GM18909 (cell line): ENCODE results near the gene WWOX.

ENCODE experiments used
- ATAC-seq: cut with Tn5 transposase; IDR thresholded peaks from one replicate; pipeline ENCODE4 v1.9.1; 2021; ENCODE audit warnings: mild to moderate bottlenecking; ENCODE audit not compliant: unreplicated experiment, poor library complexity

Gene WWOX

GRCh38 chr16:79076047-79076767, 976.8 kb downstream of the WWOX start:
- ATAC-seq, result no peak

DNA sequence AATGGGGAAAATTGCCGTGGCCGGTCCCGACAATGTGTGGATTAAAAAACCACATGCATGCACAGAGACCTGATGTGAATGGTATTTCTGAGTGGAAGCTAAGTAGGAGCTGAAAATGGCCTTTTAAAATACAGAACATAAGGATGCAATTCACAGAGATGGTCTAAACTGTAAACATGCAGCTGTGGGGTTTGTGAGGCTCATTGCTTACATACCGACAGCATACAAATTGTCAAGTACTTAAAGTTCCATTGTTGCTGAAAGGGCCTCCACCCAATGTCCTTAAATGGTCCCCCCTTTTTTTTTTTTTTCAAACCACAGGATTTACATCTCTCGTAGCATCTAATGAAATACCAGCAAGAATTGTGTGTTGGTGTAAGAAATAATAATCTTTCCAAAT, 977.9 kb downstream of the WWOX start:
- no peak for ATAC-seq

DNA sequence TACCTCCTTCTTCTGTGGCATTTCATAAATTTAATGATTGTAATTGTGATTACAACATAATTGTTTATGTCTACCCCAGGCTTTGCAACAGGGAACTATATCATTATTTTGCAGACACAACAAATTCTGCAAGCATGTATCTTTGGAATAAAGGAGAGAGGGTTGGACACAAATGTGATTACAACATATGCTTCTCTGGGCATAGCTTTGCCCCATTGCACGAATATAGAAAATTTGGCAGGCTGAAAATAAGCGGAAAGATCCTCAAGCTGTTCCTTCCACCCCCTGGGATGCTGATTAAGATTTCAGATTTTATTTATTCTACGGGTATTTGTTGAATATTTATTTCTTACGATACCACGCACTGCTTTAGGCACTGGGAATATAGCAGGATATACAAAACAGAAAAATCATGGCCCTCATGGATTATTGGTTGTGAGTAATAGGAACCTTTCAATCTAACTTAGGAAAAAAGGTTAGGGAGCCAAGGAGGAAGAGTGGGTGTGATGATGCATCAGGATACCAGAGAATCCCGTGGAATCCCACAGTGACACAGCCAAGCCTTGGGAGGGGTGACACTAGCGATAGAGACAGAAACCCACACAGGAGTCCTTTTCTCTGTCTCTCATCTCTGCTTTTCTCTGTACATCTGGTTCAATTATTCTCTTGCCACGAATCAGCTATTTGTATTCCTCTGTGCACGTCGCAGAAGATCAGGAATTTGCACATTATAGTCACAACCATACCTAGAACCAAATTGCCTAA, 980.4 kb downstream of the WWOX start:
- no peak for ATAC-seq

DNA sequence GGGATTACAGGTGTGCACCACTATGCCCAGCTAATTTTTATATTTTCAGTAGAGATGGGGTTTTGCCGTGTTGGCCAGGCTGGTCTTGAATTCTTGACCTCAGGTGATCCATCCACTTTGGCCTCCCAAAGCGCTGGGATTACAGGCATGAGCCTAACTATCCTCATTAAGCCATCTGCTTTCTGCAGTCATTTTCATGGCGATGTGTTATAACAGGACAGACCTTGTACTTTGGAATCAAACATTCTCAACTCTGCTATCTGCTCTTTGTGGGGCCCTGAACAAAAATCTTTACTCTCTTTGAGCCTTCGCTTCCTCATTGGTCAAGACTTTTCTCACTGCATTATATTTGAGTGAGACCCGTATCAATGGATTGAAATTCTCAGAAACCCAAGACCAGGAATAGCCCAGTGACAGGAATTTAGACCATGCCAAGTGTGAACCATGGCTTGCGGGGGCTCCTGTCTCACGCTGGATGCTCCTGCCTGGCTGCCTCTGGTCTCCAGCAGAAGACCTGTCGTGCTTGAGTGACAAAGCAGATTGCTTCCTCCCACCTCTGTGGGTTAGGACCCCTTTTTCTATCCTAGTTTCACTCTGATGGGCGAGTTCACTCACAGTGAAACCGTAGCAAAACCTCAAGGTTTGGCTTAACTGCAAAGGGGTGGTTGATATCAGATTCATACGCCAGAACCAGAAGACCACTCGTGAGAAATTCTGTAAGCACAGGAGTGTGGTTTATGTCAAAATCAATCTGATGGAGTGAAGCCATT, 982.0 kb downstream of the WWOX start:
- ATAC-seq, result no peak

DNA sequence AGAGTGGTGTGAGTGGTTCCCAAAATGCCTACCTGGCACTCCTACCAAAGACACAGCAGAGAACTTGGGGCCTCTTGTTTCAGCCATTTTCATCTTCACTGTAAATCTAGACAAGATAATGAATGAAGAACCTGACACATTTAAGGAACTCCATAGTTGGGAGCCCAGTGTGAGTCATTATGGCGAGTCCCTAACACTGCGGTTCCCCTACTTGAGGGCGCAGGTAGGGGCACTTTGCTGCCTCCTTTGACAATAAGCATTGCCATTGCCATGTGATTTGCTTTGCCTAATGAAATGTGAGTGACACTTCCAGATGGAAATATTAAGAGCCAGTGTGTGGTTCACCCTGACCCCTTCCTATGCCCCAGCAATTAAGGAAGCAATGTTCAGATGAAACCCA, 983.5 kb downstream of the WWOX start:
- no peak for ATAC-seq

DNA sequence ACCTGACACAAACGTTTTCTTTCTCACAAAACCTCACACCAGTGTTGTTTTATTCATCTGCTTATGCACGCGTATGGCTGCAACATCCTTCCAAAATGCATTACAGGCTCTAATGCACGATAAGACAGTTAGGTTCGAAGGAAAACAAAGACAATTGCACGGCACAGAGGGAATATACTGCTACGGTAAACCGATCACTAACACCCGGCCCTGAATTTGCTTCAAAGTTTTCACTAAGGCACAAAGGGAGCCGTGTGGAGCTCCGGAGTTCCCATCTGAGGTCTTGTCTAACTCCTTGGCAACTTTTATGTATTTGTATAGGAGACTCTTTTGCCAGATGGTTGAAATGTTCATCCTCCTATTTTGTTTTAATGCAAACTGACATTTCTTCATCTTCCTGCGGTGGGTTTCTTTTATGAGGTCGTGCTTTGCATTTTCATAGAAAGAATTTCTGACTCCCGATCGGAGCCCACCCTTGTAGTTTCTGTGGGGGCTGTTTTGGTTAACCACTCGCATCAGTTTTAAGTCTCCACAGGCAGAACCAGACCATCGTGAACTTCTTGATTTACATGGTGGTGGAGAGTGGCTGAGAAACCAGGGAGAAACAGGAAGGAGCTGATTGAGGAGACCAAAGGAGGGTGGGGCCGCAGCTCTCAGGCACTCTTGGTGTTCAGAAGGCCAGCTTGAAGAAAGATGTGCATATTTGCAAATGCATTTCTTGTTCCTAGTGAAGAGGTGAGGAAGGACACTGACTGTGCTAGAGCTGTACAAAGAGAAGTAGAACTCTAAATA, 984.2 kb downstream of the WWOX start:
- no peak for ATAC-seq

GRCh38 chr16:79088971-79089370, 989.5 kb downstream of the WWOX start:
- no peak for ATAC-seq

DNA sequence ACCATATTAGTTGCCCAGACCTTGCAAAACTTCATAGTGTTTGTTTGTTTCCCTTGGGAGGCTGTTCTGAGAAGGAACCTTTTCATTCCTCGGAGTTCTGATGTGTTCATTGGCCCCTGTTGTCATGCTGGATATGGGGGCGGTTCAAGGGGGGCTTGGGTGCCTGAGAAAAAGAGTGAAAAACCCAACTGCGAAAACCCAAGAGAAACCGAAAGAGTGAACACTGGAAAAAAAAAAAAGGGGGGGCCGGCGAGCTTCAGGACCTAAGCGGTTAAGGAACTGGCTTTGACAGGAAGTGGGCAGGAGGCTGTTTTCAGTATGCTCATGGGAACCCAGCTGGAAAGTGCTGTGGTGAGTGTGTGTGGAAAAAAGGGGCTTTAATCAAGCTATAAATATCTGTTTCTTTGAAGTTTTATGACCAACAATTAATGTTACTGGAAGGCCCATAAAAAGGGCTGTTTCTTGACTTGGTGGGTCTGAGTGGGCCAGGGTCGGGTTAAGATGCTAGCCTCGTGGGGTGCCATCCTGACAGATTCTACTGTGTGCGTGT, 990.4 kb downstream of the WWOX start:
- ATAC-seq, result peak; percentile 60

GRCh38 chr16:79090966-79091365, 991.5 kb downstream of the WWOX start:
- ATAC-seq, result no peak

GRCh38 chr16:79092846-79093245, 993.4 kb downstream of the WWOX start:
- no peak for ATAC-seq

GRCh38 chr16:79093554-79093967, 994.1 kb downstream of the WWOX start:
- ATAC-seq, result no peak

DNA sequence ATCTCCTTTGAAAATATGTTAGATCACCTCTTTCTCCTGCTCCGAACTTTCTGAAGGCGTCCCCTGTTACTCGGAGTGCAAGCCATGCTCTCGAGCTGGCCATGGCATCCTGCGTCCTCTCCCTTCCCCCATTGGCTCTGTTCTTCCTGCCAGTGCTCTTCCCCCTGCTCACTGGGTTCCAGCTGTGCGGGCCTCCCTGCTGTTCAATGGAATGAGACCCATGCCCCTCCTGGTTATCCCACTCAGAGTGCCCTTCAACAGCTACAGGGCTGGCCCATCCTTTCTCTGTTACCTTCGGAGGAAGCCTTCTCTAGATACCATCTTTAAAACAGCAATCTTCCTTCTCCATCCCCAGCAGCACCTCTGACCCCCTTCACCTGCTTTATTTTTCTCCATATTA, 996.8 kb downstream of the WWOX start:
- ATAC-seq, result no peak

DNA sequence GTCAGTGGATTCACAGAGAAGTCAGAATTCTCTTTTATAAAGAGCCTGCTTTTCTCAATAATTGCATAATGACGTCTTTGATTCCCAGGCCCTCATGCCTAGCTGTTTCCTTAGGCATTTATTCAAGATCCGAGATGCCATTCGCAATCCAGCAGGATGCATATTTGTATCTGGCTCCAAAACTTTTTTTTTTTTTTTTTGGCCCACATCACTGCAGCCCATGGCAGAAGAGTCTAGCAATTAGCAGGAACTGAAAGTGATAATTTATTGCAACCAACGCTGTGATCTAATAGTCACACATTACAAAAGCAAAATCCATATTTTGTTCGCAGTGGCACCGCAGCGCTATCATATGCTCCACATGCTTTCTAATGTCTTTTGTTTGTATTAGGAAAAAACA, 997.7 kb downstream of the WWOX start:
- no peak for ATAC-seq

- no peak for ATAC-seq
These were observed 998.3 kb downstream of the WWOX start for GRCh38 chr16:79097771-79098170.

DNA sequence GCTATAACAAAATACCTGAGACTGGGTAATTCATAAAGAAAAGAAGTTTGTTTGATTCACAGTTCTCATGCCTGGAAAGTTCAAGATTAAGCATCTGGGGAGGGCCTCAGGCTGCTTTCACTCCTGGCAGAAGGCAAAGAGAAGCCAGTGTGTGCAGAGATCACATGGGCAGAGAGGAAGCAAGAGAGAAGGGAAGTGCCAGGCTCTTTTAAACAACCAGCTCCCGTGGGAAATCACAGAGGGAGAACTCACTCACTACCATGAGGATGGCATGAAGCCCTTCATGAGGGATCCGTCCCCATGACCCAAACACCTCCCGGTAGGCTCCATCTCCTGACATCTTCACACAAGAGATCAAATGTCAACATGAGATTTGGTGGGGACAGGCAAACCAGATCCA, 999.5 kb downstream of the WWOX start:
- ATAC-seq, result no peak

DNA sequence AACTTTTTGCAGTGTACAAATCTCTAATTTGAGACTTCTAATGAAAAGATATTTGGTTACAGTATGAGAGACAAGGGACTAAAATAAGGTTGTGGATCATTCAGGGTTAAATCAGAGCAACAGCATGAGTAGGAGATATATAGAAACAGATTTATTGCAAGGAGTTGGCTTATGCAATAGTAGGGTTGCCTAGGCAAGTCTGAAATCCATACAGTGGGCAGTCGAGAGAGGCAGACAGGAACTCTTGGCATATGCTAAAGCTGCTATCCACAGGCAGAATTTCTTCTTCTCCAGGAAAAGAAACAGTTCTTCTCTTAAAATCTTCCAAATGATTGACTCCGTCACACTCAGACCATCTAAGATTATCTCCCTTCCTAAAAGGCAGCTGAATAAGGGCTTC, 1000.3 kb downstream of the WWOX start:
- ATAC-seq, result no peak

- no peak for ATAC-seq
These were observed 1001.0 kb downstream of the WWOX start for GRCh38 chr16:79100447-79100846.

DNA sequence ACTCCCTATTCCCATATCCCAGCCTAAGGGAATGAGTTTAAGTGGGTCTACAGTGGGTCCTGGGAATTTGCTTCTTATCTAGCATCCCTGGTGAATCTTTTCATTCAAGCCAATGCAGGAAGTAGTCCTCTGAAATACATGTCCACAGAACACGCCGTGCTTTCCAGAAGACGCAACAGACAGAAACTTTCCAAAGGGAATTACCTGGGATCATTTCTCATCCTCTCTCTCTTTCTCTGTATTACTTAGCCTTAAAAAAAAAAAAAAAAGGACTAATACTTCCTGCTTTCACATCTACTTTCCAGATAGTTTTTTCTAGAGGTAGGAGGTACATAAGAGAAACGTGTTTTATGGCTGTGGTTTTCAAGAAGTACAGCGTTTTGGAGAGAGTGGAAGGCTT, 1002.0 kb downstream of the WWOX start:
- ATAC-seq, result no peak

DNA sequence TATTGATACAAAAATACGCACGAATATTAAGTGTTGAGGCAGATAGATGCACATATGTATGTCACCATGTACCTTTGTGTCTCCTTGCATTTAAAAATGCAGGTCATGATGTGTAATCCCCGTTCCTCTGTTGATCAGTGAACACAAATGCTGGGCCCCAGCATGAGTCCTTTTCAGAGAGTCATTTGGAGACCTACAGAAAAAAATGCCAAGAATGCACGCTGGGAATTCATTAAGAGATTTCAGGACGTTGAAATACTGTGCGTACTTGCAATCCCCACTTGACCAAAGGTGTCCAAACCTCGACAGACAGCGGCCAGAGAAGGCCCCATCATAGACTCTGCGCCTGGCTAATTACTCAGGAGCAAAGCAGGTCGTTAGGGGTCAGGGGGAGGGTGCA, 1005.1 kb downstream of the WWOX start:
- no peak for ATAC-seq

DNA sequence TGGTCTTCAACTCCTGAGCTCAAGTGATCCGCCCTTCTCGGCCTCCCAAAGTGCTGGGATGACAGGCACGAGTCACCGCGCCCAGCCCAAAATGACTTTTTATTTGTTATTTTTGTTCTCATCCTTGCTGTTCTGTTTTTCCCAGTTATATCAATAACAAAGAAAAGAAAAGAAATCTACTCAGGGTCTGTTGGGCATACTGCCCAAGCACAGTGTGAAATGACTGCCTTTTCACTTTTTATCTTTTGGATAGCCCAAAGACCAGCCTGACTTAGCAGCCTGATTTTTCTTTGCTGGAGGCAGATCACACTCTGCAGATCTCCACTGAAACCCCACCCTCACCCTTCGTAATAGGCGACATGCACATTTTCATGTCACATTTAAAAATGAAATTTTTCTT, 1007.8 kb downstream of the WWOX start:
- ATAC-seq, result no peak
